Epithelial cell of esophagus (primary cell): ENCODE results near the gene CENPS.
A peak's percentile ranks its signal among the peaks of the same experiment; 100 is the strongest.

Experiments used
- DNase-seq: peaks from one replicate; pipeline ENCODE4 v3.0.0; 2010; ENCODE audit warnings: low read depth
- H3K4me3 ChIP-seq: 2 replicates; pipeline ENCODE4 v1.5.1; 2011; ENCODE audit warnings: mild to moderate bottlenecking, low read length, control low read depth
- TF ChIP-seq, protein P1 (sequence below): IDR thresholded peaks from 2 replicates; pipeline ENCODE4 v1.5.1; 2011; ENCODE audit warnings: low read depth, mild to moderate bottlenecking, low read length, control low read depth, inconsistent platforms; ENCODE audit not compliant: insufficient read depth; ENCODE audit errors: missing control alignments

CENPS gene

DNA sequence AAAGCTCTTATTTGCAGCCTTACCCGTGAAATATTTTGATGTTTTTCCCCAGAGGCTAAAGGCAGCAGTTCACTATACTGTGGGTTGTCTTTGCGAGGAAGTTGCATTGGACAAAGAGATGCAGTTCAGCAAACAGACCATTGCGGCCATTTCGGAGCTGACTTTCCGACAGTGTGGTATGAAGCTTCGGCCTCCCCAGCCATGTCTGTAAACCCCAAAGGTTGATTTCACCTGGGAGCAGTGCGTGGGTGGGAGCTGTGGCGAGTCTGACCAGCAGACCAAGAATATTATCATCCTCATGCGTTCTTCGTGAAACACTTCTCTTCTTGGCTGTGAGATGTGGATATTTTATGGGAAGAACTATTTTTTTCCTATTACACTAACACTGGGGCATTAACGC, 3.6 kb downstream of the CENPS start:
- TF ChIP-seq, protein P1, sequence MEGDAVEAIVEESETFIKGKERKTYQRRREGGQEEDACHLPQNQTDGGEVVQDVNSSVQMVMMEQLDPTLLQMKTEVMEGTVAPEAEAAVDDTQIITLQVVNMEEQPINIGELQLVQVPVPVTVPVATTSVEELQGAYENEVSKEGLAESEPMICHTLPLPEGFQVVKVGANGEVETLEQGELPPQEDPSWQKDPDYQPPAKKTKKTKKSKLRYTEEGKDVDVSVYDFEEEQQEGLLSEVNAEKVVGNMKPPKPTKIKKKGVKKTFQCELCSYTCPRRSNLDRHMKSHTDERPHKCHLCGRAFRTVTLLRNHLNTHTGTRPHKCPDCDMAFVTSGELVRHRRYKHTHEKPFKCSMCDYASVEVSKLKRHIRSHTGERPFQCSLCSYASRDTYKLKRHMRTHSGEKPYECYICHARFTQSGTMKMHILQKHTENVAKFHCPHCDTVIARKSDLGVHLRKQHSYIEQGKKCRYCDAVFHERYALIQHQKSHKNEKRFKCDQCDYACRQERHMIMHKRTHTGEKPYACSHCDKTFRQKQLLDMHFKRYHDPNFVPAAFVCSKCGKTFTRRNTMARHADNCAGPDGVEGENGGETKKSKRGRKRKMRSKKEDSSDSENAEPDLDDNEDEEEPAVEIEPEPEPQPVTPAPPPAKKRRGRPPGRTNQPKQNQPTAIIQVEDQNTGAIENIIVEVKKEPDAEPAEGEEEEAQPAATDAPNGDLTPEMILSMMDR, result no peak
- no peak overlapping the region for H3K4me3 ChIP-seq
- DNase-seq, result no peak

DNA sequence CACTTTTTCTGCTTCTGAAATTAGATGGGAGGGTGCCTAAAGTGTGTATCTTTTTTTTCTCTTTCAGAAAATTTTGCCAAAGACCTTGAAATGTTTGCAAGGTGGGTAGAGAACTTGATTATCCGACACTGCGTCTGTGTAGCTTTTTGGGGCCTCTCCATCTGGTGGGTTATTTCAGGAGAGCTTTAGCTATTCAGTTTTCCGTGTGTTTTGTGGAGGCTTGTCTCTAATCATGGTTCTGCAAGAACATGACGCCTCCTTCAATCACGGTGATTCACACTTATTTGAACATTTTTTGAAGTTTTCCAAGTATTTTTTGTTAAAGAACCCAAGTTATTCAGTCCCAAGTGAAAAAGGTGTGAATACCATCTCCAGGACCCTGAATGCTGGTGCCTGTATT, 4.4 kb downstream of the CENPS start:
- no peak overlapping the region for H3K4me3 ChIP-seq
- no peak for DNase-seq
- TF ChIP-seq, protein P1, result no peak

DNA sequence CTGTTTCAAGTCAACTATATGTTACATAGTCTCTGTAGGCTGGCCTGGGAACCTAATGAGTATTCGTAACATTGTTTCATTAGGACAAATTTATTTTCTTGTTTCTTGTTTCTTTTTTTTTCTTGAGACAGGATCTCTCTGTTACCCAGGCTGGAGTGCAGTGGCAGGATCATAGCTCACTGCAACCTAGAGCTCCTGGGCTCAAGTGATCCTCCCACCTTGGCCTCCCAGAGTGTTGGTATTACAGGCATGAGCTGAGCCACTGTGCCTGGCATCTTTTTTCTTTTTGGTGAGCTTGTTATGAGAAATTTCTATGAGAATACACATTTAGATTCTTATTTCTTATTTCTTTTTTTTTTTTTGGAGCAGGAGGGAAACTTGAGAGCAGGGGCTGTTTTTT, 6.8 kb downstream of the CENPS start:
- no peak overlapping the region for H3K4me3 ChIP-seq
- TF ChIP-seq, protein P1, result no peak
- no peak for DNase-seq

DNA sequence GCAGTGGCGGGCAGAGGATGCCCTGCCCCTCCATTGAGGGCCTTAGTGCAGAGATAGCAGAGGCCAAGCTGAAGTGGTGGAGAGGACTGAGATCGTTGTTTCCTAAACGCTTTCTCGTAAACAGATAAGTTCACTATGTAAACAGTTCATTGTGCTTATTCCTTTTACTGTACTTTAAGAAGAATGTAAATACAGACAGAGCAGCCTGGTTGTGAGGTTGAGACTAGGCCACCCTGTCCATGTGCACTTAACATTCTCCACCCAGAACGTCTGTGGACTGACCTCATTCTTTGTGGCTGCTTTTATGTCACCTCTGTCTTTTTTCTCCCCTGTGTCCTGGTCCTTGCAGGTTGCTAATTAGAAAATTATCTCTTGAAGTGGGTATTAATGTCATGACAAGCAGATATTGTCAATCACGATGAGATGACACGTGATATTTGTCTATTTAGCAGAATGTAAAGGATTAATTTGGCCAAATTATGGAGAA, 8.5 kb downstream of the CENPS start:
- no peak overlapping the region for H3K4me3 ChIP-seq
- no peak for DNase-seq
- TF ChIP-seq, protein P1, result no peak

DNA sequence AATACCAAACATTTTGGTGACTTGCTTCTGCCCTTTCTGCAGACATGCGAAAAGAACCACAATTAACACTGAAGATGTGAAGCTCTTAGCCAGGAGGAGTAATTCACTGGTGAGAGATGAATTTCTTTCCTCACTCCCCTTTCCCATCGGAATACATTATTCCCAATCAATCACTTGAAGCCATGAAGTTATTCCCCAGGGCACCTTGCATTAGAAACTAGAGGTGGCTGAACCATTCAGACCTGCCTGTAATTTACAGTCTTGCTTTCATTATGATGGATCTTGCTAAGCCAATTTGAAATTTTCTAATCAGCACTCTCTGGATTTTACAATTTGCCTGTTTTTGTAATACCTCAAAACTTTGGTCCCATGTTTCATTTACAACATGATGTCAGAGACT, 10.1 kb downstream of the CENPS start:
- TF ChIP-seq, protein P1, result no peak
- no peak for DNase-seq
- H3K4me3 ChIP-seq, result no peak overlapping the region

DNA sequence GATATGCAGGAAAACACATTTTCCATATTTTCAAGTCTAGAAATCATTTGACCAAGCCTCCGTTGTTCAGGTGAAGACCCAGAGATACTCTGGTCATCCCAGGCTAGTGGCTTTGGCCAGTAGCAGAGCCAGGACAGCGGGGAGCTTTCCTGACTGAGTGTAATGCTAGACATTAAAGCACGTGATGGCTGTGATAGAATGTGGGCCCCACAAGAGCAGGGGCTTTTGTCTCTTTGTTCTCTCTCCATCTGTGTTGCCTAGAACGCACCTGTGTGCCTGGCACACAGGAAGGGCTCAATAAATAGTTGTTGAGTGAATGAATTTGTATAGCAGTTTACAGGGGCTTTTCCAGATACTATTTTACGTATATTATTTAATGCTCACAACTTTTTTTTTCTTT, 10.6 kb downstream of the CENPS start:
- no peak overlapping the region for H3K4me3 ChIP-seq
- TF ChIP-seq, protein P1, result no peak
- no peak for DNase-seq

DNA sequence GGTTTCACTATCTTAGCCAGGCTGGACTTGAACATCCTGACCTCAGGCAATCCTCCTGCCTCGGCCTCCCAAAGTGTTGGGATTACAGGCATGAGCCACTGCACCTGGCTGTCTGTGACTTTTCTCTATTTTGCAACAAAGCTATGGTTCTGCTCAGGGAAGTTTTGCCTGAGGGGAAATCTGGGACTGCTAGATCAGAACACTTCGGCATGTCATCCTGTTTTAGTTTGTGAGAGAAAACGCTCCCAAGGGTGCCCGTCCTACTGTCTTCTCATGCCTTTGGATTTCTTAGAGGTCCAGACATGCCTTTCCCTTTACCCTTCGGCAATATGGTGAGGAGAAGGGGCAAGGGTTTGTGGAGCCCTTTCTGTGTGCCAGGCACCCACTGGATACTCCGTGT, 14.0 kb downstream of the CENPS start:
- peak; percentile 24 for DNase-seq
- TF ChIP-seq, protein P1, result no peak

More for the DNA sequence above, 14.0 kb downstream of the CENPS start:
- no peak overlapping the region for H3K4me3 ChIP-seq
